Endothelial cell of umbilical vein (primary cell): Measurements from ENCODE around the gene FARP1.

Source experiments
- EZH2 ChIP-seq: IDR thresholded peaks from 2 replicates; pipeline ENCODE4 v1.6.1; 2012; ENCODE audit warnings: borderline replicate concordance, low read depth, mild to moderate bottlenecking, moderate library complexity, low read length, inconsistent platforms; ENCODE audit not compliant: severe bottlenecking
- FOS ChIP-seq: IDR thresholded peaks from 2 replicates; pipeline ENCODE4 v1.6.1; 2011; ENCODE audit warnings: mild to moderate bottlenecking, low read length, moderate library complexity, borderline replicate concordance; ENCODE audit not compliant: insufficient read depth
- JUN ChIP-seq: IDR thresholded peaks from 2 replicates; pipeline ENCODE4 v1.6.1; 2011; ENCODE audit warnings: borderline replicate concordance, low read depth; ENCODE audit not compliant: insufficient read length, insufficient read depth
- MAX ChIP-seq: IDR thresholded peaks from 2 replicates; pipeline ENCODE4 v1.6.1; 2011; ENCODE audit not compliant: insufficient read depth, insufficient read length
- MYC ChIP-seq: IDR thresholded peaks from one replicate; pipeline ENCODE4 v1.6.1; 2011; ENCODE audit warnings: mild to moderate bottlenecking, low read depth, low read length
- POLR2A ChIP-seq: IDR thresholded peaks from 2 replicates; pipeline ENCODE4 v1.6.1; 2012; ENCODE audit warnings: low read depth, mild to moderate bottlenecking, control low read depth, low read length
- POLR2AphosphoS5 ChIP-seq: IDR thresholded peaks from 2 replicates; pipeline ENCODE4 v1.6.1; 2012; ENCODE audit warnings: low read depth, mild to moderate bottlenecking, control low read depth, low read length, moderate library complexity; ENCODE audit not compliant: insufficient read depth
- TF ChIP-seq, protein P1 (sequence below), 2 donors: IDR thresholded peaks; 1 replicate in 1 of 2; 2 replicates in 1 of 2; pipeline ENCODE4 v1.5.1; 2011; ENCODE audit warnings: low read length in 2 of 2, mild to moderate bottlenecking in 2 of 2, moderate library complexity in 2 of 2, control low read depth in 1 of 2, inconsistent platforms in 1 of 2, low read depth in 1 of 2; ENCODE audit not compliant: insufficient read depth in 1 of 2; ENCODE audit errors: extremely low read depth in 1 of 2

DNA sequence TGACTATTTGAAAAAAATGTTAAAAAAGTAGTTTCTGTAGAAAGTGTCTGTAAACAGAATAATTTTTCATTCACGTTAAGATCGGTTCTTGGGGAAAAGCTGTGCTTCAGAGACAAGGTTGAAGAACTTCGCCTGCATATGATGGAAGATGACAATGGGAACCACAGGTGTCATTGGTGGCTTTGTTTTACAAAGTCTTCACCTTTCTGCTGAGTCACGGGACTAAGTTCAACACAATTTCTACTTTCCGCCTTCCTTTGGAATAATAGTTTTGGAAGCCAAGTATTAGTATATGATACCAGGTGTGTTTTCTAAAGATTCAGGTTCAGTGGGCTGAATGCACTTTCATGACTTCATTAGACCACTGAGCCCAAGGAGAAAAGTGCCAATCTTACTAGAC lies 189.8 kb downstream of the FARP1 start:
- TF ChIP-seq, protein P1, sequence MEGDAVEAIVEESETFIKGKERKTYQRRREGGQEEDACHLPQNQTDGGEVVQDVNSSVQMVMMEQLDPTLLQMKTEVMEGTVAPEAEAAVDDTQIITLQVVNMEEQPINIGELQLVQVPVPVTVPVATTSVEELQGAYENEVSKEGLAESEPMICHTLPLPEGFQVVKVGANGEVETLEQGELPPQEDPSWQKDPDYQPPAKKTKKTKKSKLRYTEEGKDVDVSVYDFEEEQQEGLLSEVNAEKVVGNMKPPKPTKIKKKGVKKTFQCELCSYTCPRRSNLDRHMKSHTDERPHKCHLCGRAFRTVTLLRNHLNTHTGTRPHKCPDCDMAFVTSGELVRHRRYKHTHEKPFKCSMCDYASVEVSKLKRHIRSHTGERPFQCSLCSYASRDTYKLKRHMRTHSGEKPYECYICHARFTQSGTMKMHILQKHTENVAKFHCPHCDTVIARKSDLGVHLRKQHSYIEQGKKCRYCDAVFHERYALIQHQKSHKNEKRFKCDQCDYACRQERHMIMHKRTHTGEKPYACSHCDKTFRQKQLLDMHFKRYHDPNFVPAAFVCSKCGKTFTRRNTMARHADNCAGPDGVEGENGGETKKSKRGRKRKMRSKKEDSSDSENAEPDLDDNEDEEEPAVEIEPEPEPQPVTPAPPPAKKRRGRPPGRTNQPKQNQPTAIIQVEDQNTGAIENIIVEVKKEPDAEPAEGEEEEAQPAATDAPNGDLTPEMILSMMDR (IDR thresholded peaks at IDR 0.05; ENCODE audit: extremely low read depth in 1 of 2, insufficient read depth in 1 of 2, low read depth in 1 of 2, low read length in 2 of 2): no peak
- no peak for TF ChIP-seq POLR2A
- TF ChIP-seq MAX: no peak
- no peak for TF ChIP-seq POLR2AphosphoS5
- TF ChIP-seq FOS: no peak
- TF ChIP-seq JUN: no peak
- TF ChIP-seq EZH2: no peak
- no peak for TF ChIP-seq MYC
